SU-DHL-6 (cell line): ENCODE measurements around the gene BRD1.

ENCODE experiments used
- H2AFZ ChIP-seq: fragments of 200-600 bp; sonication (generic); 2 replicates; pipeline ENCODE4 v1.6.1; 2014; ENCODE audit warnings: low read depth, mild to moderate bottlenecking, moderate library complexity, mixed read lengths, antibody characterized with exemption, low read length; ENCODE audit not compliant: severe bottlenecking
- H3F3A ChIP-seq: fragments of 200-600 bp; shearing (Covaris generic); 2 replicates; pipeline ENCODE4 v1.6.0; 2016; ENCODE audit warnings: antibody characterized with exemption, mild to moderate bottlenecking; ENCODE audit not compliant: insufficient read depth
- H3K27ac ChIP-seq: fragments of 200-600 bp; sonication (generic); 2 replicates; pipeline ENCODE4 v1.5.1; 2016; ENCODE audit warnings: low read depth, mild to moderate bottlenecking, low read length, moderate library complexity, mixed read lengths
- H3K27me3 ChIP-seq: fragments of 200-600 bp; sonication (generic), shearing (Covaris generic); 2 replicates; pipeline ENCODE4 v1.6.0; 2014; ENCODE audit warnings: mild to moderate bottlenecking, low read length
- H3K36me3 ChIP-seq: fragments of 200-600 bp; sonication (generic); 2 replicates; pipeline ENCODE4 v1.6.1; 2014; ENCODE audit warnings: mild to moderate bottlenecking, low read length, mixed read lengths
- H3K4me2 ChIP-seq: fragments of 300-600, 200-600 bp; shearing (Covaris generic), sonication (generic); 2 replicates; pipeline ENCODE4 v1.6.0; 2014; ENCODE audit warnings: low read length, low read depth, mild to moderate bottlenecking; ENCODE audit not compliant: poor library complexity, severe bottlenecking
- H3K4me3 ChIP-seq: fragments of 200-600 bp; sonication (generic); 2 replicates; pipeline ENCODE4 v1.5.1; 2014; ENCODE audit warnings: antibody characterized with exemption, low read length, mild to moderate bottlenecking, mixed read lengths; ENCODE audit not compliant: insufficient read depth, poor library complexity, severe bottlenecking
- H3K79me2 ChIP-seq: fragments of 200-600 bp; sonication (generic); 2 replicates; pipeline ENCODE4 v1.6.1; 2014; ENCODE audit warnings: mild to moderate bottlenecking, low read length, moderate library complexity; ENCODE audit not compliant: insufficient read depth
- H3K9ac ChIP-seq: fragments of 200-600 bp; sonication (generic); 2 replicates; pipeline ENCODE4 v1.7.0; 2014; ENCODE audit warnings: mild to moderate bottlenecking, low read length
- H3K9me2 ChIP-seq: fragments of 200-600 bp; sonication (generic); replicated peaks from 2 replicates; pipeline ENCODE4 v1.6.1; 2014; ENCODE audit warnings: low read length; ENCODE audit not compliant: insufficient read depth
- H3K9me3 ChIP-seq: fragments of 200-600 bp; sonication (generic); 2 replicates; pipeline ENCODE4 v1.6.1; 2014; ENCODE audit warnings: low read length, mixed read lengths; ENCODE audit not compliant: insufficient read depth
- H4K20me1 ChIP-seq: fragments of 200-600 bp; sonication (generic); 2 replicates; pipeline ENCODE4 v1.6.1; 2014; ENCODE audit warnings: low read depth, mild to moderate bottlenecking, antibody characterized with exemption, low read length, moderate library complexity, mixed read lengths
- EZH2phosphoT487 ChIP-seq: fragments of 200-600 bp; sonication (generic), shearing (Covaris generic); conservative IDR thresholded peaks from 2 replicates; pipeline ENCODE4 v1.6.1; 2018; ENCODE audit warnings: mild to moderate bottlenecking, antibody characterized with exemption, low read length, moderate library complexity, mixed read lengths
- TF ChIP-seq, protein P1 (sequence below): fragments of 200-600 bp; sonication (generic); IDR thresholded peaks from one replicate; pipeline ENCODE4 v1.5.1; 2017; ENCODE audit warnings: antibody characterized with exemption, mild to moderate bottlenecking, low read length, moderate library complexity; ENCODE audit not compliant: insufficient read depth, poor library complexity, severe bottlenecking

The BRD1 gene

DNA sequence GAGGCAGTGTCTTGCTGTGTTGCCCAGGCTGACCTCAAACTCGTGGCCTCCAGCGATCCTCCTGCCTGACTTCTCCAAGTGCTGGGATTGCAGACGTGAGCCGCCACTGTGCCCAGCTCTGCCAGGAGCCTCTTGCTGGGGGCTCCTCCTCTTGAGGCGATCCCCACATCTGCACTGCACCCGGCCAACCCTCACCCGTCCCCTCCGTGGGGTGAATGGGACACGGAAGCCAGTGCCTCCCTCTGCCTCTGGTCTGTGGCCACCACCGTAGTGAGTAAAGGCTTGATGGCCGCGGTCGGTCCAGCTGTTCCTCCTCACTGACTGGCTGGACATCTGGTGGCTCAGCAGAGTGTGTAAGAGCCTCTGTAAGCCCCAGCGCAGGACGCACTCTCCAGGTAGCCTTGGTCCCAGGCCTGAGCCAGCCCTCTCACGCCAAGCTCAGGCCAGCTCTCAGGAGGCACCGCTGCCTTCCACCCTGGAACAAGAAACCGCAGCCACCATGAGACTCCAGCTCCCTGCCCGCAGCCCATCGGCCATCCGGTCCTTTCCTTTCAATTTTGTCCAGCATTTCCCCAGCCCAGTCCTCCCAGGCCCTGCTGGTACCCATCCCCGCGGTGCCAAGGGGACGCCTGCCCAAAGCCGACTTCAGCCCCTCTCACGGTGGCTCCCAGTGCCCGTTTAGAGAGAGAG, 100.3 kb downstream of the BRD1 start:
- Histone ChIP-seq H3K27me3 (no peaks in the 10 kb centered on the region), H3K9ac (no peak overlapping the region), H4K20me1 (no peaks in the 10 kb centered on the region), H3K79me2 (no peaks in the 10 kb centered on the region), H3K36me3 (no peaks in the 10 kb centered on the region), H2AFZ (no peak overlapping the region), H3K4me3 (no peak overlapping the region), H3K9me3 (no peaks in the 10 kb centered on the region), H3K9me2 (no peaks in the 10 kb centered on the region), H3K27ac (no peak overlapping the region), H3K4me2 (no peak overlapping the region), H3F3A (no peaks in the 10 kb centered on the region)
- TF ChIP-seq, protein P1, sequence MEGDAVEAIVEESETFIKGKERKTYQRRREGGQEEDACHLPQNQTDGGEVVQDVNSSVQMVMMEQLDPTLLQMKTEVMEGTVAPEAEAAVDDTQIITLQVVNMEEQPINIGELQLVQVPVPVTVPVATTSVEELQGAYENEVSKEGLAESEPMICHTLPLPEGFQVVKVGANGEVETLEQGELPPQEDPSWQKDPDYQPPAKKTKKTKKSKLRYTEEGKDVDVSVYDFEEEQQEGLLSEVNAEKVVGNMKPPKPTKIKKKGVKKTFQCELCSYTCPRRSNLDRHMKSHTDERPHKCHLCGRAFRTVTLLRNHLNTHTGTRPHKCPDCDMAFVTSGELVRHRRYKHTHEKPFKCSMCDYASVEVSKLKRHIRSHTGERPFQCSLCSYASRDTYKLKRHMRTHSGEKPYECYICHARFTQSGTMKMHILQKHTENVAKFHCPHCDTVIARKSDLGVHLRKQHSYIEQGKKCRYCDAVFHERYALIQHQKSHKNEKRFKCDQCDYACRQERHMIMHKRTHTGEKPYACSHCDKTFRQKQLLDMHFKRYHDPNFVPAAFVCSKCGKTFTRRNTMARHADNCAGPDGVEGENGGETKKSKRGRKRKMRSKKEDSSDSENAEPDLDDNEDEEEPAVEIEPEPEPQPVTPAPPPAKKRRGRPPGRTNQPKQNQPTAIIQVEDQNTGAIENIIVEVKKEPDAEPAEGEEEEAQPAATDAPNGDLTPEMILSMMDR: no peak
- no peak for TF ChIP-seq EZH2phosphoT487

DNA sequence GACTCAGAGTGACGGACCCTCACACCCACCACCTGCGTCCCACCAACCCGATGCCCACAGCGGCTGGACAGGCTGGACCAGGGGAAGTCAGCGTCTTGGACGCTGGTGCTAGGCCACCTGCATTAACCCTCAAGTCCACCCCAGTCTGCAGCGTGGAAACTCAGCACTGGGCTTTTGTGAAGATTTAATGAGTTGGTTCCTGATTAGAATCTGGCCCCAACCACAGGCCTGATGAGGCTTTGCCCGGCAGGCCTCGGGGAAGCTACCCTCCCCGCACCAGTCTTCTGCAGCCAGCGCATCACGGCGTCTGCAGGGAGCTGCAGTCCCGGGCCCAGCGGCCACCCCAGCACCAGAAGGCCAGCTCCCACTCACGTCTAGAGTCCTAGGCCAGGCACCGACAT, 101.0 kb downstream of the BRD1 start:
- no peak overlapping the region for H3K4me2 ChIP-seq
- H3K36me3 ChIP-seq: no peaks in the 10 kb centered on the region
- H4K20me1 ChIP-seq: no peaks in the 10 kb centered on the region
- H3K4me3 ChIP-seq: no peak overlapping the region
- no peak overlapping the region for H2AFZ ChIP-seq
- H3K9ac ChIP-seq: no peak overlapping the region
- TF ChIP-seq EZH2phosphoT487: no peak
- TF ChIP-seq, protein P1: no peak
- H3K27me3 ChIP-seq: no peaks in the 10 kb centered on the region
- H3K27ac ChIP-seq: no peak overlapping the region
- H3K9me3 ChIP-seq: no peaks in the 10 kb centered on the region
- no peaks in the 10 kb centered on the region for H3F3A ChIP-seq
- no peaks in the 10 kb centered on the region for H3K79me2 ChIP-seq
- no peaks in the 10 kb centered on the region for H3K9me2 ChIP-seq

DNA sequence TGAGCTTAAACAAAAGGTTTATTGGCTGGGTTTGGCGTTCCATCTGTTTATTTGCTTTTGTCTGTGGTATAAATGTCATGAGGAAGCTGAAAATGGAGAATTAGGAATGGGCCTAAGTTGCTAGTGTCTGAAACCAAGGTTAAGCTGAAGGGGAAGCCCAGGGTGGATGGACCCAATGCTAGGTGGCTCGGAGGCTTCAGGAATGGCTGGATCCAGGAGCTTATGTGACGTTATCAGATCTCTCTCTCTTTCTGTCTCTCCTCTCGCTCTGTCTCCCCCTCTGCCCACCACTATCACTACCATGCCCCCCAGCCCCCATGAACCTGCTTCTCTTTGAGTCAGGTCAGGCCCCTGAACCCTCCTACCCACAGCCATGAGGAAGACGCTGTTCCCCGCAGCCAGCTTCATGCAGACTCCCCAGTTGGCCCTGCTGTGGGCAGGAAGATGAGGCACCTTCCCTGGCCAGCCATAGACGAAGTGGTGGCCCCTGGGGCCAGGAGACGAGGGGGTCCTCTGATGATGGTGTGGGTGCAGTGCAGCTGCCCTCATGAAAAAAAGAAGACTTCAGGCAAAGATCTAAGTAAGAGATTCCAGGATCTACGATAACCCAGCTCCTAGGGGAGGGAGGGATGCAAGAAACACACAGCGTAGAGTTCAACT, 101.5 kb downstream of the BRD1 start:
- Histone ChIP-seq H2AFZ (no peak overlapping the region), H3K27me3 (no peaks in the 10 kb centered on the region), H3F3A (no peaks in the 10 kb centered on the region), H3K27ac (no peak overlapping the region), H3K9ac (no peak overlapping the region), H3K36me3 (no peaks in the 10 kb centered on the region), H3K4me2 (no peak overlapping the region), H3K9me2 (no peaks in the 10 kb centered on the region), H3K4me3 (no peak overlapping the region), H3K9me3 (no peaks in the 10 kb centered on the region), H3K79me2 (no peaks in the 10 kb centered on the region), H4K20me1 (no peaks in the 10 kb centered on the region)
- TF ChIP-seq EZH2phosphoT487: no peak
- TF ChIP-seq, protein P1: no peak
